OCI-LY3 (cell line): ENCODE data around the gene FANCC.
A peak's percentile ranks its signal among the peaks of the same experiment; 100 is the strongest.

Experiments
- H2AFZ ChIP-seq: fragments of 200-600, 300-600 bp; shearing (Covaris generic); 2 replicates; pipeline ENCODE4 v1.6.0; 2014; ENCODE audit warnings: antibody characterized with exemption, low read depth, low read length
- H3K27ac ChIP-seq: fragments of 200-600, 300-600 bp; sonication (generic); 2 replicates; pipeline ENCODE4 v1.5.1; 2014; ENCODE audit warnings: mild to moderate bottlenecking, low read length, moderate library complexity, mixed read lengths
- H3K27me3 ChIP-seq: fragments of 200-600, 300-600 bp; sonication (generic); 2 replicates; pipeline ENCODE4 v1.6.1; 2014; ENCODE audit warnings: low read depth, low read length, mixed read lengths
- H3K36me3 ChIP-seq: fragments of 200-600, 300-600 bp; sonication (generic); replicated peaks from 2 replicates; pipeline ENCODE3; 2014; ENCODE audit warnings: low read depth, low read length, mixed read lengths
- H3K4me1 ChIP-seq: fragments of 300-600, 200-600 bp; sonication (generic); 2 replicates; pipeline ENCODE4 v1.6.1; 2014; ENCODE audit warnings: low read length, mixed read lengths
- H3K4me2 ChIP-seq: fragments of 200-600, 300-600 bp; sonication (generic); 2 replicates; pipeline ENCODE4 v1.6.1; 2014; ENCODE audit warnings: low read length, mixed read lengths
- H3K4me3 ChIP-seq: fragments of 300-600, 200-600 bp; sonication (generic); 2 replicates; pipeline ENCODE4 v1.5.1; 2014; ENCODE audit warnings: antibody characterized with exemption, mild to moderate bottlenecking, low read length, moderate library complexity
- H3K79me2 ChIP-seq: fragments of 300-600, 200-600 bp; shearing (Covaris generic); 2 replicates; pipeline ENCODE4 v1.6.1; 2014; ENCODE audit warnings: mild to moderate bottlenecking, low read length, mixed read lengths
- H3K9ac ChIP-seq: fragments of 300-600, 200-600 bp; shearing (Covaris generic); 2 replicates; pipeline ENCODE4 v1.6.0; 2014; ENCODE audit warnings: mild to moderate bottlenecking, low read length, moderate library complexity
- H3K9me3 ChIP-seq: fragments of 200-600, 300-600 bp; shearing (Covaris generic); 2 replicates; pipeline ENCODE4 v1.6.1; 2014; ENCODE audit warnings: low read length, mixed read lengths; ENCODE audit not compliant: insufficient read depth
- H4K20me1 ChIP-seq: fragments of 200-600, 300-600 bp; sonication (generic); 2 replicates; pipeline ENCODE4 v1.6.1; 2016; ENCODE audit warnings: low read length, mixed read lengths; ENCODE audit not compliant: insufficient read depth
- EZH2phosphoT487 ChIP-seq: fragments of 200-600 bp; shearing (Covaris generic); IDR thresholded peaks from 2 replicates; pipeline ENCODE4 v1.6.1; 2018; ENCODE audit warnings: antibody characterized with exemption, mixed run types, low read depth
- TF ChIP-seq, protein P1 (sequence below): fragments of 200-600, 300-600 bp; sonication (generic); IDR thresholded peaks from 2 replicates; pipeline ENCODE4 v1.5.1; 2014; ENCODE audit warnings: antibody characterized with exemption, low read length, low read depth

The FANCC gene

DNA sequence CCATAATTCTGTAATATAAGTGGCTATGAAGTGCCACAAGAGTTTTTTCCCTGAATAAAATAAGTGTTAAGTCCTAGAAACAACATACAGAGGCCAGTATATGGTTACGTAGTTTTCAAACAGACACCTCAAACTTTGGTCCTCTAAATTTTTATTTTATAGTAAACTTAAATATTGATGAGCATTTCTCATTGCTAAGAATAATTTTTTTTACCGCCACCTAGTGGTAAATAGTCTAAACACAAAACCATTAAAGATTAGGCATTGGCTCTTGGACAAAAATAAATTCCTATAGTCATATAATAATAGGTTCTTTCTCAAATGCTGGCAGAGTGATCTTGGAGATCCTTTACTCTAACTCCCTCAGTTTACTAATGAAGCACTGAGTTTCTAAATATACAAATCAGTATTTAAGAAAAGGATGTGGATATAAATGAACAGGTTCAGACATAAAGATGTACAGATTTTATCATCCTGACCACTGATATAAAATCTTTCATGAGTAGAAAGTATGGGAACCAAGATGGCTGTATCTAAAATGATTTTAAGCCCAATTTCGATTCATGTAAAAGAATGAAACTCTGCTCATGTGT is 136.2 kb downstream of the FANCC start:
- Histone ChIP-seq H3K36me3 (no peaks in the 10 kb centered on the region), H3K79me2 (no peaks in the 10 kb centered on the region), H3K4me3 (no peak overlapping the region), H3K27ac (no peak overlapping the region), H3K4me1 (no peaks in the 10 kb centered on the region), H3K4me2 (no peak overlapping the region), H3K9ac (no peak overlapping the region), H3K27me3 (no peaks in the 10 kb centered on the region), H4K20me1 (no peaks in the 10 kb centered on the region), H2AFZ (no peak overlapping the region), H3K9me3 (no peaks in the 10 kb centered on the region)
- TF ChIP-seq EZH2phosphoT487 = no peak
- TF ChIP-seq, protein P1, sequence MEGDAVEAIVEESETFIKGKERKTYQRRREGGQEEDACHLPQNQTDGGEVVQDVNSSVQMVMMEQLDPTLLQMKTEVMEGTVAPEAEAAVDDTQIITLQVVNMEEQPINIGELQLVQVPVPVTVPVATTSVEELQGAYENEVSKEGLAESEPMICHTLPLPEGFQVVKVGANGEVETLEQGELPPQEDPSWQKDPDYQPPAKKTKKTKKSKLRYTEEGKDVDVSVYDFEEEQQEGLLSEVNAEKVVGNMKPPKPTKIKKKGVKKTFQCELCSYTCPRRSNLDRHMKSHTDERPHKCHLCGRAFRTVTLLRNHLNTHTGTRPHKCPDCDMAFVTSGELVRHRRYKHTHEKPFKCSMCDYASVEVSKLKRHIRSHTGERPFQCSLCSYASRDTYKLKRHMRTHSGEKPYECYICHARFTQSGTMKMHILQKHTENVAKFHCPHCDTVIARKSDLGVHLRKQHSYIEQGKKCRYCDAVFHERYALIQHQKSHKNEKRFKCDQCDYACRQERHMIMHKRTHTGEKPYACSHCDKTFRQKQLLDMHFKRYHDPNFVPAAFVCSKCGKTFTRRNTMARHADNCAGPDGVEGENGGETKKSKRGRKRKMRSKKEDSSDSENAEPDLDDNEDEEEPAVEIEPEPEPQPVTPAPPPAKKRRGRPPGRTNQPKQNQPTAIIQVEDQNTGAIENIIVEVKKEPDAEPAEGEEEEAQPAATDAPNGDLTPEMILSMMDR = peak; percentile 57

DNA sequence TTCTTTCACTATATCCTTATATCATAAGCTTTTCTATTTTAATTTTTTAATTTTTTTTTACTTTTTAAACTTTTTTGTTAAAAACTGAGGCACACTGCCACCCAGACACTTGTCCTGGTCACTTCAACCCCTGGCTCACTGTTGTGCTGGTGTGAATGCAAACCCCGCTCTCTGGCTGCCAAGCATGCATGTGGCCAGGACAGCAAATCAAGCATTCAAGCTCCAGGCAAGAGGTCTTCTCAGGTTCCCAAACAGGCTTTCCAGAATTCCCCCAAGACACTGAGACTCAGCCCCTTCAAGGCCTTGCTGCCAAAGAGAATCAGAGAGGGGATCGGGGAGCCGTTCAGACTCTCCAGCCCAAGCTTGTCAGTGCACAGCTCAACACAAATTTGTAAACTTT is 139.9 kb downstream of the FANCC start:
- Histone ChIP-seq H3K27ac (no peak overlapping the region), H3K36me3 (no peaks in the 10 kb centered on the region), H3K27me3 (no peaks in the 10 kb centered on the region), H4K20me1 (no peaks in the 10 kb centered on the region), H3K79me2 (no peaks in the 10 kb centered on the region), H2AFZ (no peak overlapping the region), H3K4me1 (no peaks in the 10 kb centered on the region), H3K4me3 (no peak overlapping the region), H3K4me2 (no peak overlapping the region), H3K9ac (no peak overlapping the region), H3K9me3 (no peaks in the 10 kb centered on the region)
- TF ChIP-seq EZH2phosphoT487 = no peak
- TF ChIP-seq, protein P1 = no peak

DNA sequence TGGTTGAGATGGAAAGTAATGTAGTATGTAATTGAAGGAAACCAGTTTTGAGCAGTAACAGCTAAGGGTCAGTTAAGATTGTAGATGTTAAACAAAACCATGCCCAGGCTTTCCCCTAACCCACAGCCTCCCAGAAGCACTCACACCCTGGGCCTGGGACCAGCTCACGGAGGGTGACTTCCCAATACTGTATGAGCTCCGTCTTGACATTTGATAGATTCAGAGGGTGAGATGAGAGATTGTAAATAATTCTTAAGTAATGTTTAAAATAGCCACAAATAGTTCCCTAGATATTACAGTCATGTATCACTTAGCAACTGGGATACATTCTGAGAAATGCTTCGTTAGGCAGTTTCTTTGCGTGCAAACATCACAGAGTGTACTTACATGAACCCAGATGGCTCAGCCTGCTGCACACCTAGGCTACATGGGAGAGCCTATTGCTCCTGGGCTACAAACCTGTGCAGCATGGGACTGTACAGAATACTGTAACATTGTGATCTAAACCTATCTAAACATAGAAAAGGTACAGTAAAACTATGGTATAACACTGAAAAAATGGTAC is 140.7 kb downstream of the FANCC start:
- Histone ChIP-seq H3K27me3 (no peaks in the 10 kb centered on the region), H4K20me1 (no peaks in the 10 kb centered on the region), H2AFZ (no peak overlapping the region), H3K36me3 (no peaks in the 10 kb centered on the region), H3K4me2 (no peak overlapping the region), H3K9ac (no peak overlapping the region), H3K4me1 (peaks cover 1% of the 10 kb centered on the region), H3K9me3 (no peaks in the 10 kb centered on the region), H3K27ac (no peak overlapping the region), H3K79me2 (no peaks in the 10 kb centered on the region), H3K4me3 (no peak overlapping the region)
- TF ChIP-seq, protein P1 = no peak
- TF ChIP-seq EZH2phosphoT487 = no peak

DNA sequence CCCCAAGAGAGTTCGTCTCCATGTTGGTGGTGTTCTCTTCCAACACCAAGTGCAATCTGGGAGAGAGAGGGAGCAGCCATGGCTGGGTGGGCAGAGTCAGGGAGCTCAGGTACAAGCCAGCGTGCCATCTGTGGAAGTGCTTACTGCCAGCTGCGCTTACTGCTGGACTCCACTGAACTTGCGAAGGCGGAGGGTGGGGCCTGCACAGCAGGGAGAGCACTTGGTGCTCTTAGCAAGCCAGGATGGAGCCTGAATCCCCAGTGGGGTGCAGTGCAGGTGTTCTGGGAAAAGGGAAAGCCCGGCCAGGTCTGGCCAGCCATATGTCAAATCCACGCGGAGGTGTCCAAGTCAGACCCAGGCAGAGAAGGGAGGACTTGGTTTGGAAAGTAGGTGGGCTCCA is 142.0 kb downstream of the FANCC start:
- no peaks in the 10 kb centered on the region for H3K27me3 ChIP-seq
- no peak overlapping the region for H3K4me2 ChIP-seq
- no peaks in the 10 kb centered on the region for H4K20me1 ChIP-seq
- no peak for TF ChIP-seq EZH2phosphoT487
- TF ChIP-seq, protein P1 = no peak
- H3K36me3 ChIP-seq = no peaks in the 10 kb centered on the region
- H3K27ac ChIP-seq = no peak overlapping the region
- no peak overlapping the region for H3K4me3 ChIP-seq
- no peak overlapping the region for H3K9ac ChIP-seq
- no peaks in the 10 kb centered on the region for H3K79me2 ChIP-seq
- H3K4me1 ChIP-seq = peaks cover 14% of the 10 kb centered on the region
- no peak overlapping the region for H2AFZ ChIP-seq
- no peaks in the 10 kb centered on the region for H3K9me3 ChIP-seq
